Neural crest cell (in vitro differentiated cells): ENCODE results near the gene USP22. TPM values are rescaled to one million over a fixed set of nuclear protein-coding genes. Genes with fewer than 3 reads are reported as not detected.

ENCODE experiments used
- DNase-seq: peaks from one replicate; pipeline ENCODE4 v3.0.0; 2021; ENCODE audit warnings: low read depth, mixed read lengths, low spot score
- H3K27ac Mint-ChIP-seq: one replicate; pipeline ENCODE4 v1.8.0; 2021; ENCODE audit warnings: mild to moderate bottlenecking, mixed read lengths; ENCODE audit not compliant: unreplicated experiment
- H3K27me3 Mint-ChIP-seq: 2 replicates; pipeline ENCODE4 v1.8.0; 2021; ENCODE audit warnings: low read depth, mild to moderate bottlenecking, mixed read lengths
- H3K36me3 Mint-ChIP-seq: 2 replicates; pipeline ENCODE4 v1.8.0; 2021; ENCODE audit warnings: low read depth, mild to moderate bottlenecking, mixed read lengths
- H3K4me1 Mint-ChIP-seq: 2 replicates; pipeline ENCODE4 v1.8.0; 2021; ENCODE audit warnings: mixed read lengths
- H3K4me3 Mint-ChIP-seq: one replicate; pipeline ENCODE4 v1.8.0; 2021; ENCODE audit warnings: mild to moderate bottlenecking, mixed read lengths
- H3K9me3 Mint-ChIP-seq: 2 replicates; pipeline ENCODE4 v1.8.0; 2021; ENCODE audit warnings: mixed read lengths
- CTCF ChIP-seq: fragments of 200-600 bp; sonication (generic); conservative IDR thresholded peaks from 2 replicates; pipeline ENCODE4 v1.5.0; 2021; ENCODE audit warnings: antibody characterized with exemption, mild to moderate bottlenecking
- total RNA-seq: library from RNA; stranded (reverse); gene quantifications from 2 replicates; pipeline ENCODE4 v1.2.1, GENCODE V29; 2021

Gene USP22
- total RNA-seq, 1 donor from 2014 or later, result 390 TPM

GRCh38 chr17:21030375-21030774, 12.4 kb downstream of the USP22 start:
- peaks cover 6% of the 10 kb centered on the region for H3K36me3 Mint-ChIP-seq
- H3K4me3 Mint-ChIP-seq, result no peak overlapping the region
- H3K9me3 Mint-ChIP-seq, result no peaks in the 10 kb centered on the region
- H3K4me1 Mint-ChIP-seq, result peaks cover 53% of the 10 kb centered on the region
- no peak for DNase-seq
- H3K27ac Mint-ChIP-seq, result no peak overlapping the region
- no peak for TF ChIP-seq CTCF
- no peaks in the 10 kb centered on the region for H3K27me3 Mint-ChIP-seq

- H3K9me3 Mint-ChIP-seq, result no peaks in the 10 kb centered on the region
- H3K27ac Mint-ChIP-seq, result no peak overlapping the region
- peaks cover 3% of the 10 kb centered on the region for H3K36me3 Mint-ChIP-seq
- H3K4me1 Mint-ChIP-seq, result peaks cover 45% of the 10 kb centered on the region
- DNase-seq, result no peak
- TF ChIP-seq CTCF, result no peak
- no peak overlapping the region for H3K4me3 Mint-ChIP-seq
- no peaks in the 10 kb centered on the region for H3K27me3 Mint-ChIP-seq
Observed at GRCh38 chr17:21029515-21029914, 13.3 kb downstream of the USP22 start.

- Mint-ChIP-seq H3K36me3 (peaks cover 5% of the 10 kb centered on the region), H3K4me1 (peaks cover 45% of the 10 kb centered on the region), H3K9me3 (no peaks in the 10 kb centered on the region), H3K27ac (no peak overlapping the region), H3K27me3 (no peaks in the 10 kb centered on the region), H3K4me3 (no peak overlapping the region)
- no peak for DNase-seq
- TF ChIP-seq CTCF, result no peak
Observed at GRCh38 chr17:21029036-21029435, 13.8 kb downstream of the USP22 start.

- TF ChIP-seq CTCF, result no peak
- H3K27me3 Mint-ChIP-seq, result no peaks in the 10 kb centered on the region
- H3K9me3 Mint-ChIP-seq, result no peaks in the 10 kb centered on the region
- H3K36me3 Mint-ChIP-seq, result peaks cover 5% of the 10 kb centered on the region
- DNase-seq, result no peak
- peaks cover 41% of the 10 kb centered on the region for H3K4me1 Mint-ChIP-seq
- H3K27ac Mint-ChIP-seq, result no peak overlapping the region
- no peak overlapping the region for H3K4me3 Mint-ChIP-seq
Observed at GRCh38 chr17:21028192-21028591, 14.6 kb downstream of the USP22 start.

- TF ChIP-seq CTCF, result no peak
- H3K9me3 Mint-ChIP-seq, result no peaks in the 10 kb centered on the region
- peaks cover 8% of the 10 kb centered on the region for H3K36me3 Mint-ChIP-seq
- H3K4me3 Mint-ChIP-seq, result no peak overlapping the region
- no peak overlapping the region for H3K27ac Mint-ChIP-seq
- DNase-seq, result no peak
- no peaks in the 10 kb centered on the region for H3K27me3 Mint-ChIP-seq
- H3K4me1 Mint-ChIP-seq, result peaks cover 35% of the 10 kb centered on the region
Observed at GRCh38 chr17:21027031-21027430, 15.8 kb downstream of the USP22 start.

GRCh38 chr17:21025451-21025850, 17.4 kb downstream of the USP22 start:
- Mint-ChIP-seq H3K4me3 (no peak overlapping the region), H3K36me3 (peaks cover 9% of the 10 kb centered on the region), H3K27me3 (no peaks in the 10 kb centered on the region), H3K4me1 (peaks cover 31% of the 10 kb centered on the region), H3K9me3 (no peaks in the 10 kb centered on the region), H3K27ac (no peak overlapping the region)
- no peak for TF ChIP-seq CTCF
- no peak for DNase-seq
